Measurements from ENCODE around the gene CAPN14. TPM values are rescaled to one million over a fixed set of nuclear protein-coding genes. Genes with fewer than 3 reads are reported as not detected.

CAPN14 gene
- polyA plus RNA-seq, 1 experiment: 0.09 TPM

DNA sequence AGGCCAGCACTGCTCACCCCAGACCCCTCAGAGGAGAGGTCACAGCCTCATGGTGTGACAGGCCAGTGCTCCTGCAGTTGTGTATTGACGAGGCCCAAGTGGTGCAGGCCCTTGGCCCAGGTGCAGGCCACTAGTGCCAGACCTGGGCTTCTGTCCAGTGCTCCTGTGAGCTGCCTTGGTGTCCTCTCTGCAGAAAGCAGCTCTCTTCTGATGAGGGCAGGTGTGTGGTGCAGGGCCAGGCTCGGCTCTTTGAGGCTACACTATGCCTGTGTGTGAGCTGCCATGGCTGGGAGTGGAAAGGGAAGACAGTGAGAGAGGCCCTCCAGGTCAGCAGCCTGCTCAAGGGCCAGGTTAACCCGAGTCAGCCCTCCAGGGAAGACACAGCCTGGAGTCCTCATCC lies 33.7 kb upstream of the CAPN14 start:
- ChIA-PET CTCF (interaction anchor here (0.6 kb wide), 1 partner anchor 82 kb away, joined by 3 read pairs; no protein-coding TSS in a partner anchor), POLR2A (no interaction called here)
- H3K9me3 ChIP-seq (ENCODE audit: control insufficient read depth, insufficient read depth, low read length): no peaks in the 10 kb centered on the region
- no peak for DNase-seq (ENCODE audit: low read depth, low spot score)
- TF ChIP-seq, protein P1, sequence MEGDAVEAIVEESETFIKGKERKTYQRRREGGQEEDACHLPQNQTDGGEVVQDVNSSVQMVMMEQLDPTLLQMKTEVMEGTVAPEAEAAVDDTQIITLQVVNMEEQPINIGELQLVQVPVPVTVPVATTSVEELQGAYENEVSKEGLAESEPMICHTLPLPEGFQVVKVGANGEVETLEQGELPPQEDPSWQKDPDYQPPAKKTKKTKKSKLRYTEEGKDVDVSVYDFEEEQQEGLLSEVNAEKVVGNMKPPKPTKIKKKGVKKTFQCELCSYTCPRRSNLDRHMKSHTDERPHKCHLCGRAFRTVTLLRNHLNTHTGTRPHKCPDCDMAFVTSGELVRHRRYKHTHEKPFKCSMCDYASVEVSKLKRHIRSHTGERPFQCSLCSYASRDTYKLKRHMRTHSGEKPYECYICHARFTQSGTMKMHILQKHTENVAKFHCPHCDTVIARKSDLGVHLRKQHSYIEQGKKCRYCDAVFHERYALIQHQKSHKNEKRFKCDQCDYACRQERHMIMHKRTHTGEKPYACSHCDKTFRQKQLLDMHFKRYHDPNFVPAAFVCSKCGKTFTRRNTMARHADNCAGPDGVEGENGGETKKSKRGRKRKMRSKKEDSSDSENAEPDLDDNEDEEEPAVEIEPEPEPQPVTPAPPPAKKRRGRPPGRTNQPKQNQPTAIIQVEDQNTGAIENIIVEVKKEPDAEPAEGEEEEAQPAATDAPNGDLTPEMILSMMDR (IDR thresholded peaks at IDR 0.05; ENCODE audit: low read depth, low read length): no peak
- H3K27me3 ChIP-seq (ENCODE audit: control insufficient read depth, insufficient read depth, low read length): no peaks in the 10 kb centered on the region
- no peak overlapping the region for H3K27ac ChIP-seq (ENCODE audit: low read depth, low read length)
- H3K4me3 ChIP-seq (ENCODE audit: low read depth, low read length): no peak overlapping the region

DNA sequence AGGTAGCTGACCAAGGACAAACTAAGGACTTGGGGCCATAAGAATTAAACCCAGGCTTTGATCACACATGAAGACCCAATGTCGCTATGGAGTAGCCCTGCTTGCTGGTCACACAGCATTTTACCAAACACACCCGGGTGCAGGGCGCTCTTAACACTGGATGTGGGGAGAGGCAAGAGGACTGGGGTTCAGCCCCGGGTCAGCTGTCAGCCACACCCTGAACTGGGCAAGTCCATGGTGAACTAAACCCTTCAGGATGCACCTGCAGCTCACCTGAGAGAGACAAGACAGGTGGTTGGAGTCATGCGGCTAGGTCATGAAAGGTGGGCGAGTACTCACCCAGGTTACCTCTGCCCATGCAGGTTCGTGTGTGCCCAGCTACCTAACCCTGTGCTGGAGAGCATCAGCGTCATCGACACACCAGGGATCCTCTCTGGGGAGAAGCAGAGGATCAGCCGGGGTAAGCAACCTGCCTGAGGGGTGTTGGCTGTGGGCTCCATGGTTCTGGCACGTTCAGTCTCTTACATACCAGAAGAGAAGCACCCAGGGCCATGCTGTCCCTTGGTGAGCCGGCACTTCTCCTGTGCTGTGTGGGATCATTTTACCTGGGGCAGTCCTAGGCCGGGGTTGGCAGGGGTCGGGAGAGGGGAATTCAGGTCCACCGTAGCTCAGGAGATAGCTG lies 31.8 kb upstream of the CAPN14 start:
- no peaks in the 10 kb centered on the region for H3K27me3 ChIP-seq (ENCODE audit: control insufficient read depth, insufficient read depth, low read length)
- no peak overlapping the region for H3K4me3 ChIP-seq (ENCODE audit: low read depth, low read length)
- TF ChIP-seq, protein P1 (IDR thresholded peaks at IDR 0.05; ENCODE audit: low read depth, low read length): no peak
- ChIA-PET CTCF (interaction anchor here (1.1 kb wide), 1 partner anchor 84 kb away, joined by 3 read pairs; no protein-coding TSS in a partner anchor), POLR2A (no interaction called here)
- DNase-seq (ENCODE audit: low read depth, low spot score): no peak
- no peak overlapping the region for H3K27ac ChIP-seq (ENCODE audit: low read depth, low read length)
- no peaks in the 10 kb centered on the region for H3K9me3 ChIP-seq (ENCODE audit: control insufficient read depth, insufficient read depth, low read length)

DNA sequence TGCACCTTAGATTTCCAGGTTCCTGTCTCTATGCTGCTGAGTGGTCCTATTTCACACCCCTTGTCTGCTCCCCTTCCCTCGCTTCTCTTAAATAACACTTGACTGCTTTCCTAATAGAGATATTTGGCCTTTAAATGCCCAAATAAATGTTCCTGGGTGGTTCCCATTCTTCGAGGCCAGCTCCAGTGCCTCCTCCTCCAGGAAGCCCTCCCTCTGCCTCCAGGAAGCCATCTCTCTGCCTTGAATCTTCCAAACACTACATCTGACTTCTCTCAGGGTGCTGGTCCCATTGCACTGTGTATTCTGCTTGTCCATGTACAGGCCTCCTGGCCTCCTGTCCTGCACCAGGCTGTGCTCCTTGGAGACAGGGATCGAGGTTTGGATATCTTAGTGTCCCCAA lies 30.8 kb upstream of the CAPN14 start:
- H3K27me3 ChIP-seq (ENCODE audit: control insufficient read depth, insufficient read depth, low read length): no peaks in the 10 kb centered on the region
- no peak for DNase-seq (ENCODE audit: low read depth, low spot score)
- H3K4me3 ChIP-seq (ENCODE audit: low read depth, low read length): no peak overlapping the region
- no peak overlapping the region for H3K27ac ChIP-seq (ENCODE audit: low read depth, low read length)
- POLR2A ChIA-PET: interaction anchor here (0.6 kb wide), 1 partner anchor 8 kb away, joined by 3 read pairs; no protein-coding TSS in a partner anchor
- no peaks in the 10 kb centered on the region for H3K9me3 ChIP-seq (ENCODE audit: control insufficient read depth, insufficient read depth, low read length)
- CTCF ChIA-PET: no interaction called here
- TF ChIP-seq, protein P1 (IDR thresholded peaks at IDR 0.05; ENCODE audit: low read depth, low read length): no peak

DNA sequence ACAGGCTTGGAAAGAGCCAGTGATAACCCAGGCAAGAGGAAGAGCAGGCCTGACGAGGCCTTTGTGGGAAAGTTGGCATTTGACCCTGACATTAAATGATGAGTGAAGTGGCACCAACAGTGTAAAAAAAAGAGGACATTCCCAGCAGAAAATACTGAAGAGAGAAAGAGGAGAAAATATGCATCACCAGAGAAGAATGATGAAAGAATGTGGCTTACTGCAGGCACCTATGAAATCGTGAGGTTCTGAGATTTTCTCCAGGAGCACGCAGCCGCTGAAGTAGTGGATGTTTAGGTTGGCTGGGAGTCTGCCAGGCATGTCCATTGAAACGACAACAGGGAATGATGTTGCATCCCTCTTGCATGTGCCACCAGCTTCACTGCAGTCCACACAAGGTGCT lies 30.4 kb upstream of the CAPN14 start:
- TF ChIP-seq, protein P1 (IDR thresholded peaks at IDR 0.05; ENCODE audit: low read depth, low read length): no peak
- H3K27ac ChIP-seq (ENCODE audit: low read depth, low read length): no peak overlapping the region
- H3K27me3 ChIP-seq (ENCODE audit: control insufficient read depth, insufficient read depth, low read length): no peaks in the 10 kb centered on the region
- ChIA-PET CTCF (no interaction called here), POLR2A (interaction anchor here (0.6 kb wide), 1 partner anchor 9 kb away, joined by 3 read pairs; no protein-coding TSS in a partner anchor)
- H3K9me3 ChIP-seq (ENCODE audit: control insufficient read depth, insufficient read depth, low read length): no peaks in the 10 kb centered on the region
- H3K4me3 ChIP-seq (ENCODE audit: low read depth, low read length): no peak overlapping the region
- DNase-seq (ENCODE audit: low read depth, low spot score): no peak

DNA sequence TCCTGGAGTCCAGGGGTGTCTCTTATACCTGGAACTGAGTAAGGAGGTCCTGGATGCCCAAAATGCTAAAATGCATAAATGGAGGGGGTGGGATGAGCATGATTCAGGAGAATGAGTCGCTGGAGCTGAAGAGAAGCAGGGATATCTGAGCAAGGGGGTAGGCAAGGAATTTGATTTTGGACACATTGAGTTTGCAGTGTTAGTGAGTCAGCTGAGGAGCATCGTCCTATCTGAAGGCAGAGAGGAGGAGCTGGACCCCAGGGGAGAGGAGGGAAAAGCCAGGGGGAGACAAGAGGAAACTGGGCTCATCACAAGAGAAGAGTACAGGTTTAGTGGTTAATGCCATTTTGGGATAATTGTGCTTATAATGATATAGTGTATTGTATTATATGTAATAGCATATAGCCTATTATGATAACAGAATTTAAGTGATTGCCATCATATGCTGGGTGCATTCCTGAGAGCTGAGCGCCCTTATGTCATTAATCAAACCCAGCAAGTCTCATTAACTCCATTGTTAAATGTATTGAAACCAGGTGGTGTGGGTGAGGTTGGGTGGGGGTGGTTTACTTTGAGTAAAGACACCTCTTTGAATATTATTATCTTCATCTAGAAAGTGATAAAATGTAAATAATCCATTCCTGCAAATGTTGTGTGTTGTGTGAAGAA lies 29.0 kb upstream of the CAPN14 start:
- POLR2A ChIA-PET: no interaction called here
- Histone ChIP-seq H3K27me3 (ENCODE audit: control insufficient read depth, insufficient read depth, low read length) (no peaks in the 10 kb centered on the region), H3K4me3 (ENCODE audit: low read depth, low read length) (no peak overlapping the region), H3K27ac (ENCODE audit: low read depth, low read length) (no peak overlapping the region), H3K9me3 (ENCODE audit: control insufficient read depth, insufficient read depth, low read length) (no peaks in the 10 kb centered on the region)
- CTCF ChIA-PET: no interaction called here
- no peak for DNase-seq (ENCODE audit: low read depth, low spot score)
- TF ChIP-seq, protein P1 (IDR thresholded peaks at IDR 0.05; ENCODE audit: low read depth, low read length): no peak
